Sigmoid colon (tissue), 7 donors: Measurements from ENCODE around the gene PTPRD. TPM values are rescaled to one million over a fixed set of nuclear protein-coding genes. Genes with fewer than 3 reads are reported as not detected.

ENCODE experiments used
- DNase-seq: peaks from one replicate; pipeline ENCODE4 v3.0.0-alpha.2; 2019
- H3K27ac ChIP-seq, 4 donors: fragments of 200-600 bp; sonication (generic); one replicate each; pipeline ENCODE4 v1.5.1; 2016 to 2019; ENCODE audit warnings: mild to moderate bottlenecking in 1 of 4
- H3K27me3 ChIP-seq, 3 donors: fragments of 200-600 bp; sonication (generic); one replicate each; pipeline ENCODE4 v1.5.1; 2019; ENCODE audit warnings: mild to moderate bottlenecking in 1 of 3
- H3K36me3 ChIP-seq, 4 donors: fragments of 200-600 bp; sonication (generic); one replicate each; pipeline ENCODE4 v1.5.1; 2016 to 2019
- H3K4me1 ChIP-seq, 4 donors: fragments of 200-600 bp; sonication (generic); one replicate each; pipeline ENCODE4 v1.5.1; 2017 to 2019
- H3K4me3 ChIP-seq, 4 donors: fragments of 200-600 bp; sonication (generic); one replicate each; pipeline ENCODE4 v1.5.1; 2017 to 2019; ENCODE audit warnings: mild to moderate bottlenecking in 2 of 4, moderate library complexity in 1 of 4
- H3K9me3 ChIP-seq, 4 donors: fragments of 200-600 bp in 3 of 4; sonication (generic) in 3 of 4; one replicate each; pipeline versions ENCODE4 v1.5.1 to v1.6.1; 2013 to 2019
- CTCF ChIP-seq, 4 experiments: fragments of 450-650 bp in 3 of 4; fragments of 200-600 bp in 1 of 4; IDR thresholded peaks; one replicate each; pipeline ENCODE4 v1.5.1; 2016 to 2019; ENCODE audit warnings: antibody characterized with exemption in 4 of 4, mild to moderate bottlenecking in 3 of 4, moderate library complexity in 2 of 4
- EP300 ChIP-seq, 4 donors: sonication (generic); formaldehyde crosslinking; IDR thresholded peaks; one replicate each; pipeline ENCODE4 v1.6.1; 2017; ENCODE audit warnings: antibody characterized with exemption in 4 of 4
- POLR2A ChIP-seq, 2 donors: fragments of 450-650 bp; IDR thresholded peaks; one replicate each; pipeline ENCODE4 v1.6.1; 2016; ENCODE audit warnings: antibody characterized with exemption in 2 of 2, mild to moderate bottlenecking in 2 of 2, moderate library complexity in 2 of 2
- POLR2AphosphoS5 ChIP-seq, 4 donors: sonication (generic); formaldehyde crosslinking; IDR thresholded peaks; one replicate each; pipeline ENCODE4 v1.6.1; 2017; ENCODE audit warnings: antibody characterized with exemption in 4 of 4
- WGBS, 2 donors: extraction: QIAGEN DNeasy Blood & Tissue Kit; methylation state at CpG; one replicate each; pipeline ENCODE4 v1.1.7; 2013; 5-methylcytosine and 5-hydroxymethylcytosine counted together
- intact Hi-C: fragments of 100-400 bp; cut with DNase I; formaldehyde crosslinking; loops from one replicate; pipeline ENCODE4 v1.15.1; 2023
- polyA plus RNA-seq, 3 donors: library from polyadenylated mRNA; stranded (reverse); fragments of 200-250 nt; gene quantifications; one replicate each; pipeline ENCODE4 v1.2.3, GENCODE V29; 2013
- total RNA-seq, 4 donors: library from RNA; depleted of rRNA; stranded (reverse); fragments of >200 nt; gene quantifications; one replicate each; pipeline ENCODE4 v1.1.0, GENCODE V29; 2016
- donor health status: healthy with polysubstance abuse.
- donor health status: Bipolar disorder and iron deficiency.
- donor health status: healthy.

Gene PTPRD
- total and polyA plus RNA-seq, 7 donors: 1.2 to 18.3 (median 6.3) TPM

- intact Hi-C loops: no loop called here
- H3K27ac ChIP-seq: no peak overlapping the region
- H3K4me1 ChIP-seq: no peaks in the 10 kb centered on the region
- no peaks in the 10 kb centered on the region for H3K9me3 ChIP-seq
- 49 to 78% methylated on average over 2 of the region's 2 CpGs for WGBS, 2 donors
- H3K4me3 ChIP-seq: no peak overlapping the region
- no peak for DNase-seq
- TF ChIP-seq CTCF (IDR thresholded peaks at IDR 0.05) (no peak), POLR2AphosphoS5 (IDR thresholded peaks at IDR 0.05) (no peak), POLR2A (IDR thresholded peaks at IDR 0.05) (no peak), EP300 (IDR thresholded peaks at IDR 0.05) (no peak)
- no peaks in the 10 kb centered on the region for H3K36me3 ChIP-seq
- H3K27me3 ChIP-seq: no peaks in the 10 kb centered on the region
These were observed 500.7 kb downstream of the PTPRD start for GRCh38 chr9:10112070-10112469.

GRCh38 chr9:10108815-10109214 is 504.0 kb downstream of the PTPRD start:
- no peak overlapping the region for H3K4me3 ChIP-seq
- intact Hi-C loops: no loop called here
- H3K27me3 ChIP-seq: no peaks in the 10 kb centered on the region
- DNase-seq: no peak
- no peaks in the 10 kb centered on the region for H3K9me3 ChIP-seq
- WGBS, 2 donors: 76 to 88% methylated on average over 3 of the region's 3 CpGs
- no peak overlapping the region for H3K27ac ChIP-seq
- H3K4me1 ChIP-seq: no peaks in the 10 kb centered on the region
- no peak for TF ChIP-seq CTCF (IDR thresholded peaks at IDR 0.05)
- no peak for TF ChIP-seq POLR2A (IDR thresholded peaks at IDR 0.05)
- H3K36me3 ChIP-seq: no peaks in the 10 kb centered on the region

- TF ChIP-seq EP300 (IDR thresholded peaks at IDR 0.05) (no peak), POLR2AphosphoS5 (IDR thresholded peaks at IDR 0.05) (no peak), POLR2A (IDR thresholded peaks at IDR 0.05) (no peak), CTCF (IDR thresholded peaks at IDR 0.05) (no peak)
- no peaks in the 10 kb centered on the region for H3K9me3 ChIP-seq
- H3K4me3 ChIP-seq: no peak overlapping the region
- WGBS, 2 donors: 71 to 85% methylated on average over 2 of the region's 2 CpGs
- intact Hi-C loops: no loop called here
- H3K36me3 ChIP-seq: no peaks in the 10 kb centered on the region
- no peaks in the 10 kb centered on the region for H3K4me1 ChIP-seq
- no peak for DNase-seq
- H3K27me3 ChIP-seq: no peaks in the 10 kb centered on the region
- no peak overlapping the region for H3K27ac ChIP-seq
These were observed 508.0 kb downstream of the PTPRD start for GRCh38 chr9:10104774-10105173.

- DNase-seq: no peak
- intact Hi-C loops: no loop called here
- Histone ChIP-seq H3K4me1 (no peaks in the 10 kb centered on the region), H3K36me3 (no peaks in the 10 kb centered on the region), H3K27ac (no peak overlapping the region), H3K4me3 (no peak overlapping the region), H3K27me3 (no peaks in the 10 kb centered on the region), H3K9me3 (no peaks in the 10 kb centered on the region)
- WGBS, 2 donors: 82 to 85% methylated on average over 1 of the region's 1 CpG
- TF ChIP-seq POLR2A (IDR thresholded peaks at IDR 0.05) (no peak), POLR2AphosphoS5 (IDR thresholded peaks at IDR 0.05) (no peak), EP300 (IDR thresholded peaks at IDR 0.05) (no peak), CTCF (IDR thresholded peaks at IDR 0.05) (no peak)
These were observed 517.6 kb downstream of the PTPRD start for GRCh38 chr9:10095208-10095607.

- H3K27ac ChIP-seq: no peak overlapping the region
- no peak overlapping the region for H3K4me3 ChIP-seq
- no peaks in the 10 kb centered on the region for H3K9me3 ChIP-seq
- TF ChIP-seq POLR2A (IDR thresholded peaks at IDR 0.05) (no peak), EP300 (IDR thresholded peaks at IDR 0.05) (no peak), CTCF (IDR thresholded peaks at IDR 0.05) (no peak), POLR2AphosphoS5 (IDR thresholded peaks at IDR 0.05) (no peak)
- DNase-seq: no peak
- intact Hi-C loops: no loop called here
- H3K36me3 ChIP-seq: no peaks in the 10 kb centered on the region
- 69 to 82% methylated on average over 3 of the region's 3 CpGs for WGBS, 2 donors
- H3K4me1 ChIP-seq: no peaks in the 10 kb centered on the region
- no peaks in the 10 kb centered on the region for H3K27me3 ChIP-seq
These were observed 518.2 kb downstream of the PTPRD start for GRCh38 chr9:10094563-10094962.
